CD4-positive, alpha-beta T cell treated with Interleukin-17A for 4 hours (primary cell): ENCODE data around the gene RAPGEF2.
"Not testable (repeated sequence)": the region's sequence is repeated elsewhere in the genome, so short reads cannot be mapped to it uniquely, and the experiment has no call there.

ENCODE experiments used
- DNase-seq: peaks from one replicate; pipeline ENCODE4 v3.0.0-alpha.2; 2020; ENCODE audit warnings: mixed read lengths

The RAPGEF2 gene

GRCh38 chr4:159101988-159102621, 774 bp upstream of the RAPGEF2 start:
- no peak for DNase-seq

- DNase-seq = no peak
Measured at GRCh38 chr4:159103384-159103990, 608 bp downstream of the RAPGEF2 start.

GRCh38 chr4:159104694-159105414, 2.0 kb downstream of the RAPGEF2 start:
- DNase-seq = no peak

- no peak for DNase-seq
Measured at GRCh38 chr4:159105761-159106243, 2.9 kb downstream of the RAPGEF2 start.

GRCh38 chr4:159106636-159107035, 3.8 kb downstream of the RAPGEF2 start:
- no peak for DNase-seq

GRCh38 chr4:159107203-159107925, 4.5 kb downstream of the RAPGEF2 start:
- DNase-seq = no peak

GRCh38 chr4:159108124-159108523, 5.2 kb downstream of the RAPGEF2 start:
- DNase-seq = no peak

GRCh38 chr4:159110961-159111360, 8.1 kb downstream of the RAPGEF2 start:
- no peak for DNase-seq

GRCh38 chr4:159111416-159111815, 8.5 kb downstream of the RAPGEF2 start:
- DNase-seq = no peak

GRCh38 chr4:159113366-159113765, 10.5 kb downstream of the RAPGEF2 start:
- DNase-seq = not testable (repeated sequence)

GRCh38 chr4:159116098-159116497, 13.2 kb downstream of the RAPGEF2 start:
- not testable (repeated sequence) for DNase-seq

- DNase-seq = not testable (repeated sequence)
Measured at GRCh38 chr4:159116693-159117092, 13.8 kb downstream of the RAPGEF2 start.

- no peak for DNase-seq
Measured at GRCh38 chr4:159117564-159117963, 14.7 kb downstream of the RAPGEF2 start.

GRCh38 chr4:159117968-159118367, 15.1 kb downstream of the RAPGEF2 start:
- peak; percentile 16 for DNase-seq

GRCh38 chr4:159121371-159121770, 18.5 kb downstream of the RAPGEF2 start:
- no peak for DNase-seq

GRCh38 chr4:159126716-159127115, 23.8 kb downstream of the RAPGEF2 start:
- DNase-seq = no peak

GRCh38 chr4:159127745-159128518, 25.1 kb downstream of the RAPGEF2 start:
- no peak for DNase-seq

- DNase-seq = no peak
Measured at GRCh38 chr4:159129814-159130550, 27.1 kb downstream of the RAPGEF2 start.

- DNase-seq = no peak
Measured at GRCh38 chr4:159131564-159131963, 28.7 kb downstream of the RAPGEF2 start.

GRCh38 chr4:159134429-159134828, 31.6 kb downstream of the RAPGEF2 start:
- no peak for DNase-seq

- DNase-seq = no peak
Measured at GRCh38 chr4:159137176-159137575, 34.3 kb downstream of the RAPGEF2 start.

GRCh38 chr4:159138436-159138835, 35.6 kb downstream of the RAPGEF2 start:
- DNase-seq = no peak
